ENCODE results near the gene ZZZ3.

DNA sequence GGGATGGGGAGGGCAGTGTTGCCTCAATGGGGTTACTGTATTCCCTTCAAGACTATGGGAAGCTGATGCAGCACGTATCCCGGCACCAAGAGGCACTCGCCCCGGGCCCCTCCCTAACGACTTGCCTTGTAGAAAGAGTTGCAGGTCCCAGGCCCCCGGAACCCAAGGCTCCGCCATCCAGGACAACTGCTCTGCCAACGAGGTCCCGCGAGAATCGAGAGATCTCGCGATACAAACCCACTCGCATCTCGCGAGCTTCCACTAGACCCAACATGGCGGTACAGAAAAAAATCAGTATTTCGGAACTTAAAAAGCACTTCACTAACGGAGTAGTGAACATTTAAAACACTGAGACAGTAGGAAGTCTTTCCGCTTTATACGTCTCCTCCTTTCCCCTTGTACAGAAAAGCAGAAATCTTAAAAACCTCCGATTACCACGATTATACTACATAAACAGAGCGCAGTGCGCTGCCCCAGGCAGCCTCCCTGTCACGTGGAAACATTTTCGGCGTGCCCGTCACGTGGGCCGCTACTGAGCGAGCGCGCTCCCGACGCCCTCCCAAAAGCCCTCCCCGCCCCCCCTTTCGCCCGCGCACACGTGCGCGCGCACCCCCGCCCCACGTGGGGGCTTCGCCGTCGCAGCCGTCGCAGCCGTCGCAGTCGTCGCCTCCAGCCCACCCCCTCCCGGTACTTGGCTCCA is at the start of gene ZZZ3:
- peak in 2 of 3 experiments; percentile 11 to 14 for TF ChIP-seq CTCF (IDR thresholded peaks at IDR 0.05)
- TF ChIP-seq EP300 (IDR thresholded peaks at IDR 0.05) = no peak
- no peak for TF ChIP-seq POLR2A (IDR thresholded peaks at IDR 0.05; ENCODE audit: low read depth)
- TF ChIP-seq POLR2AphosphoS5 (IDR thresholded peaks at IDR 0.05) = peak; percentile 65 to 71
